C4-2B (cell line): ENCODE results near the gene MIGA2.

ENCODE experiments used
- ZFX ChIP-seq: fragments of 450-650 bp; IDR thresholded peaks from 2 replicates; pipeline ENCODE4 v1.6.1; 2017
- TF ChIP-seq, protein P1 (sequence below): fragments of 450-650 bp; conservative IDR thresholded peaks from 2 replicates; pipeline ENCODE4 v1.5.1; 2017; ENCODE audit warnings: mild to moderate bottlenecking

DNA sequence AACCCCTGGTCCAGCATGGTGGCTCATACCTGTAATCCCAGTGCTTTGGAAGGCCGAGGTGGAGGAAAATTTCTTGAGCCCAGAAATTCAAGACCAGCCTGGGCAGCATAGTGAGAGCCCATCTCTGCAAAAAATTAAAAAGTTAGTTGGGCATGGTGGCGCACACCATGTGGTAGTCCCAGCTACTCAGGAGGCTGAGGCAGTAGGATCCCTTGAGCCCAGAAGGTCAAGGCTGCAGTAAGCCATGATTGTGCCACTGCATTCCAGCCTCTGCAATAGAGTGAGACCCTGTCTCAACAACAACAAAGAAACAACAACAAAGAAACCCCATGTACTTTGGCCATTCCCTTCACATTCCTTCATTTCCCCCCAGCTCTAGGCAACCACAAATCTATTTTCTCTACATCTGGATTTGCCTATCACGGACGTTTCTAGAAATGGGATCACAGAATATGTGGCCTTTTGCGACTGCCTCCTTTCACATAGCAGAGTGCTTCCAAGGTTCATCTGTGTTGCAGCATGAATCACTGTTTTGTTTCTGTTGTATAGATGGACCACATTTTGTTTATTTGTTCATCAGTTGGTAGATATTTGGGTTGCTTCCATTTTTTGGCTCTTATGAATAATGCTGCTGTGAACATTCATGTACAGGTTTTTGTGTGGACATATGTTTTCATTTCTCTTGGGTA lies 17.9 kb downstream of the MIGA2 start:
- TF ChIP-seq, protein P1, sequence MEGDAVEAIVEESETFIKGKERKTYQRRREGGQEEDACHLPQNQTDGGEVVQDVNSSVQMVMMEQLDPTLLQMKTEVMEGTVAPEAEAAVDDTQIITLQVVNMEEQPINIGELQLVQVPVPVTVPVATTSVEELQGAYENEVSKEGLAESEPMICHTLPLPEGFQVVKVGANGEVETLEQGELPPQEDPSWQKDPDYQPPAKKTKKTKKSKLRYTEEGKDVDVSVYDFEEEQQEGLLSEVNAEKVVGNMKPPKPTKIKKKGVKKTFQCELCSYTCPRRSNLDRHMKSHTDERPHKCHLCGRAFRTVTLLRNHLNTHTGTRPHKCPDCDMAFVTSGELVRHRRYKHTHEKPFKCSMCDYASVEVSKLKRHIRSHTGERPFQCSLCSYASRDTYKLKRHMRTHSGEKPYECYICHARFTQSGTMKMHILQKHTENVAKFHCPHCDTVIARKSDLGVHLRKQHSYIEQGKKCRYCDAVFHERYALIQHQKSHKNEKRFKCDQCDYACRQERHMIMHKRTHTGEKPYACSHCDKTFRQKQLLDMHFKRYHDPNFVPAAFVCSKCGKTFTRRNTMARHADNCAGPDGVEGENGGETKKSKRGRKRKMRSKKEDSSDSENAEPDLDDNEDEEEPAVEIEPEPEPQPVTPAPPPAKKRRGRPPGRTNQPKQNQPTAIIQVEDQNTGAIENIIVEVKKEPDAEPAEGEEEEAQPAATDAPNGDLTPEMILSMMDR: no peak
- TF ChIP-seq ZFX: no peak
